ENCODE results near the gene LCK. TPM values are rescaled to one million over a fixed set of nuclear protein-coding genes. Genes with fewer than 3 reads are reported as not detected.

Gene LCK
- total RNA-seq, 2 experiments from 2014 or later, result 289 to 292 TPM

- Mint-ChIP-seq H3K27me3 (no peaks in the 10 kb centered on the region), H3K9me3 (no peaks in the 10 kb centered on the region), H3K36me3 (ENCODE audit: low read depth) (peaks cover 41% of the 10 kb centered on the region), H3K4me1 (ENCODE audit: low read depth) (peaks cover 24% of the 10 kb centered on the region), H3K27ac (peak overlapping the region; percentile 10), H3K4me3 (no peak overlapping the region)
- TF ChIP-seq CTCF (IDR thresholded peaks at IDR 0.05), result no peak
- ChIA-PET POLR2A (interaction anchor here (1.4 to 2.7 kb wide), 5 partner anchors 19 to 82 kb away, joined by 3 to 10 read pairs (median 7); partner anchors contain the start of genes HDAC1 and LCK), CTCF (interaction anchor here (1.0 to 1.6 kb wide), 5 partner anchors 8 to 83 kb away, joined by 3 to 4 read pairs (median 3); no protein-coding TSS in a partner anchor)
- DNase-seq (no peak), ATAC-seq (no peak)
- intact Hi-C loops (cut with micrococcal nuclease), result loop anchor here (5.0 kb wide), 1 partner anchor 41 kb away; no protein-coding TSS in a partner anchor
These were observed 80.5 kb downstream of the LCK start for GRCh38 chr1:32331549-32331948.

GRCh38 chr1:32332290-32333079 lies 81.4 kb downstream of the LCK start:
- Mint-ChIP-seq H3K9me3 (no peaks in the 10 kb centered on the region), H3K36me3 (ENCODE audit: low read depth) (peaks cover 35% of the 10 kb centered on the region), H3K27me3 (no peaks in the 10 kb centered on the region), H3K4me3 (no peak overlapping the region), H3K27ac (no peak overlapping the region), H3K4me1 (ENCODE audit: low read depth) (peaks cover 32% of the 10 kb centered on the region)
- TF ChIP-seq CTCF (IDR thresholded peaks at IDR 0.05), result no peak
- POLR2A ChIA-PET, result interaction anchor here (0.7 to 2.7 kb wide), 11 partner anchors 9 to 144 kb away, joined by 3 to 10 read pairs (median 4); partner anchors contain the start of genes HDAC1 and LCK
- DNase-seq (no peak), ATAC-seq (no peak)
- intact Hi-C loops (cut with micrococcal nuclease), result loop anchor here (5.0 kb wide), 1 partner anchor 40 kb away; no protein-coding TSS in a partner anchor
- CTCF ChIA-PET, result interaction anchor here (0.8 to 2.4 kb wide), 4 partner anchors 11 to 117 kb away, joined by 3 to 11 read pairs (median 4); no protein-coding TSS in a partner anchor

DNA sequence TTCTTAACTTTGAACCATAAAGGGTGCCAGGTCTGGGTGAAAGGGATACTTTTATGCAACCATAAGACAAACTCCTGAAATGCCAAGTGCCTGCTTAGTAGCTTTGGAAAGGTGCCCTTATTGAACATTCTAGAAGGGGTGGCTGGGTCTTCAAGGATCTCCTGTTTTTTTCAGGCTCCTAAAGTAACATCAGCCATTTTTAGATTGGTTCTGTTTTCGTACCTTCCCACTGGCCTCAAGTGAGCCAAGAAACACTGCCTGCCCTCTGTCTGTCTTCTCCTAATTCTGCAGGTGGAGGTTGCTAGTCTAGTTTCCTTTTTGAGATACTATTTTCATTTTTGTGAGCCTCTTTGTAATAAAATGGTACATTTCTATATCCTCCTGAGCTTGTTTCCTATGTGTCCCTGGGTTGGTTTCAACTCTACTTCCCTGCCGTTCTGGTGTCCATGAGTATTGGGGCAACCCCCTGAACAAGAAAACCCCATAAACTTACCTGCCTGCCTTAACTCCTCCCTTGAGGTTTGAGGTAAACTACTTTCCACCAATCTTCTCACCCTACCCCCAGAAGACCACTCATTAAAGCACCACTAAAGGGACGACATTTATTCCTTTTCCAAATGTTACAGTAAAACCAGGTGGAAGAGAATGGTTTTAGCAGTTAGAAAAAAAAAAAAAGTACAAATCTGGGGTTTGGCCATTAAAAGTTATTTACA lies 82.3 kb downstream of the LCK start:
- ChIA-PET POLR2A (interaction anchor here (0.7 to 2.7 kb wide), 9 partner anchors 12 to 145 kb away, joined by 3 to 10 read pairs (median 5); partner anchors contain the start of gene HDAC1), CTCF (interaction anchor here (0.8 to 2.4 kb wide), 3 partner anchors 12 to 118 kb away, joined by 3 to 11 read pairs (median 5); no protein-coding TSS in a partner anchor)
- peak overlapping the region; percentile 68 for H3K27ac Mint-ChIP-seq
- peaks cover 39% of the 10 kb centered on the region for H3K4me1 Mint-ChIP-seq (ENCODE audit: low read depth)
- ATAC-seq, result no peak
- H3K36me3 Mint-ChIP-seq (ENCODE audit: low read depth), result peaks cover 31% of the 10 kb centered on the region
- no peak overlapping the region for H3K4me3 Mint-ChIP-seq
- TF ChIP-seq CTCF (IDR thresholded peaks at IDR 0.05), result no peak
- intact Hi-C loops (cut with micrococcal nuclease), result loop anchor here (5.0 kb wide), 1 partner anchor 39 kb away; no protein-coding TSS in a partner anchor
- DNase-seq, result no peak
- H3K9me3 Mint-ChIP-seq, result no peaks in the 10 kb centered on the region
- no peaks in the 10 kb centered on the region for H3K27me3 Mint-ChIP-seq

DNA sequence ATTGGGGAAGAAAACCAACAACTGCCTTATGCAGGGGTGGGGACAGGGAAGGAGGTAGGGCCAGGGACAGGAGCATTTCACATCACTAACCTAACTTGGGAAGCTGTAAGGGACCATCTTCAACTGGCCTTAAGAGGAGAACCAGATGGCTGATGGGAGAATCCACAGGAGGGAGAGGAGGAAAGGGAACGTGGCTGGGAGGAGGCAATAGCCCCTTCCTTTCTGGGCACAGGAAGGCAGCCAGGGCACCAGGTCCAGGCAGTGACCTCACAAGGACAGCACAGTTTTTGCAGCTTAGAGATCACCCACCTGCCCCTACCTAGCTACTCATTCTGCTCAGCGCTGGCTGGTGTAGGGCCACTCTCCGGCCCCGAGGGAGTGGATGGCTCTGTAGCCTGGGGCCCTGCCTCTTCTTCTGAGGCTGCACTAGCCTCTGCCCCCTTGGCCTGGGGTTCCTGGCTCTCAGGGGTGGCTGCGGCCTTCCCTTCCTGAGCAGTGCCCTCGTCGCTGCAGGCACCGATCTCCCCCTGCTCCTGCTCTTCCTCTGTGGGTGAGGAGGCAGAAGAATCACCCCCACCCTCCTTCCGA lies 83.3 kb downstream of the LCK start:
- no peak for ATAC-seq
- Mint-ChIP-seq H3K36me3 (ENCODE audit: low read depth) (peaks cover 24% of the 10 kb centered on the region), H3K4me1 (ENCODE audit: low read depth) (peaks cover 49% of the 10 kb centered on the region), H3K9me3 (no peaks in the 10 kb centered on the region), H3K27me3 (no peaks in the 10 kb centered on the region), H3K4me3 (peak overlapping the region; percentile 81), H3K27ac (no peak overlapping the region)
- TF ChIP-seq CTCF (IDR thresholded peaks at IDR 0.05), result no peak
- DNase-seq, result no peak
- intact Hi-C loops (cut with micrococcal nuclease), result loop anchor here (5.0 kb wide), 1 partner anchor 38 kb away; no protein-coding TSS in a partner anchor
- POLR2A ChIA-PET, result interaction anchor here (1.0 to 2.7 kb wide), 4 partner anchors 10 to 85 kb away, joined by 3 to 10 read pairs (median 6); no protein-coding TSS in a partner anchor
- CTCF ChIA-PET, result interaction anchor here (0.8 to 2.4 kb wide), 2 partner anchors 12 to 119 kb away, joined by 3 to 11 read pairs; no protein-coding TSS in a partner anchor
